HG03095 (cell line): ENCODE measurements around the gene OR1I1.
"Not testable (repeated sequence)": the region's sequence is repeated elsewhere in the genome, so short reads cannot be mapped to it uniquely, and the experiment has no call there.

Experiments used
- ATAC-seq: cut with Tn5 transposase; IDR thresholded peaks from one replicate; pipeline ENCODE4 v1.9.1; 2021; ENCODE audit warnings: moderate library complexity; ENCODE audit not compliant: unreplicated experiment

The OR1I1 gene, protein sequence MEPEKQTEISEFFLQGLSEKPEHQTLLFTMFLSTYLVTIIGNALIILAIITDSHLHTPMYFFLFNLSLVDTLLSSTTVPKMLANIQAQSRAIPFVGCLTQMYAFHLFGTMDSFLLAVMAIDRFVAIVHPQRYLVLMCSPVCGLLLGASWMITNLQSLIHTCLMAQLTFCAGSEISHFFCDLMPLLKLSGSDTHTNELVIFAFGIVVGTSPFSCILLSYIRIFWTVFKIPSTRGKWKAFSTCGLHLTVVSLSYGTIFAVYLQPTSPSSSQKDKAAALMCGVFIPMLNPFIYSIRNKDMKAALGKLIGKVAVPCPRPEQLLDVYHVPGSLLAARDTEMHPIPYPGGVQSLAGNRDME

DNA sequence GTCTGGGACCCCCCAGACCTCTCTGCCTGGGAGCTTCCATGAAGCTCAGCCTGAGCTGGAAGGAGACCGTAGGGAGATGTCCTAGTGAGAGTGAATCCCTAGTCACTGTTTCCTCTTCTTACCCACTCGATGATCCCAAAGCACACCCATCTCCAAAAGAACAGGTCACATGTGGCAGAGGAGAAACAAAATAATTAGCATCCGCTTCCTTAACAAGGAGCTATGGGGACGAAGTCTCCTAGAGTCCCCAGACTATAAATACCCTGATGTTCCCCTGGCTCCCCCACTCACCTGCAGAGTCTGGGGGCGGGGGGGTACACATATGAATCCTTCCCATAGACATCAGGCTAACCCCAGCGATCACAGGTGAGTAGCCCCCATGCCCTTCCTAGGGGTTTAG is at the start of gene OR1I1:
Gene OR1I1 (plus strand): TSS at position 301 of the 400 bp plus-strand sequence. CDS start 4,855 bp downstream, outside the sequence.
- no peak for ATAC-seq

- ATAC-seq = no peak
Measured at GRCh38 chr19:15035795-15036311, 46.2 kb upstream of the OR1I1 start.

GRCh38 chr19:15037586-15037985 is 44.4 kb upstream of the OR1I1 start:
- ATAC-seq = no peak

GRCh38 chr19:15038294-15038693 is 43.7 kb upstream of the OR1I1 start:
- ATAC-seq = no peak

GRCh38 chr19:15042003-15042402 is 40.0 kb upstream of the OR1I1 start:
- no peak for ATAC-seq

DNA sequence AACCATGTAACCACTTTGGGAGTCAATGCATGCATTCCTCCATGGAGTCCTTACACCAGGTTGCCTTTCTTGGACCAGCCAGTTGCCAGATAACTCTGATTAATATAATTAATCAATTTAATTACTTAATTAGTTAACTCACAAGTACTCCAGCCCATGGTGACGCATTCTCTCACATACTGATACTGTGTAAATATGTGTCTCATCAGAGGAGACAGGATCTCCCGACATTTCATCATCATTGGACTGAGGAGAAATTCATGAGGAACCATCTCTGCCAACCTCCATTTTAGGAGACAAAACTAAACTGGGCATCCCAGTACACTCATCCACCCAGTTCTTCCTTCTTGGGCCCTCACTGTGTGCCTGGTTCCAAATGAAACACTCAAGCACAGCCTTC is 39.2 kb upstream of the OR1I1 start:
- no peak for ATAC-seq

DNA sequence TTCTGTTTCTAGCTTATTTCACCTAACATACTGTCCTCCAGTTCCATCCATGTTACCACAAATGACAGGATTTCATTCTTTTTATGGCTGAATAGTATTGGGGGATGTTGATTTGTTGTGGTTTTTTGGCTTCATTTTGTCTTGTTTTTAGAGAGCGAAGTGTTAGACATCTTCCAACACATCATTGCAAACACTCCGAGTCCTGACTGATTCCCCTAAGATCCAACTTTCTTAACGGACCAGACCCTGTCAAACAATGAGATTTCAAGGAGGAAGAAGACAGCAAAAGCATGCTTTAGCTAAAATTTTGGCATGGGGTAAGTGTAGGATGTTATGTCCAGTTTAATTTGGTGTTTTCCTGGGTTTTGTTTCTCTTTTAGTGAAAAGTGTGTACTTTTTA is 36.5 kb upstream of the OR1I1 start:
- no peak for ATAC-seq

- ATAC-seq = no peak
Measured at GRCh38 chr19:15047680-15048079, 34.3 kb upstream of the OR1I1 start.

- ATAC-seq = no peak
Measured at GRCh38 chr19:15048128-15048527, 33.9 kb upstream of the OR1I1 start.

DNA sequence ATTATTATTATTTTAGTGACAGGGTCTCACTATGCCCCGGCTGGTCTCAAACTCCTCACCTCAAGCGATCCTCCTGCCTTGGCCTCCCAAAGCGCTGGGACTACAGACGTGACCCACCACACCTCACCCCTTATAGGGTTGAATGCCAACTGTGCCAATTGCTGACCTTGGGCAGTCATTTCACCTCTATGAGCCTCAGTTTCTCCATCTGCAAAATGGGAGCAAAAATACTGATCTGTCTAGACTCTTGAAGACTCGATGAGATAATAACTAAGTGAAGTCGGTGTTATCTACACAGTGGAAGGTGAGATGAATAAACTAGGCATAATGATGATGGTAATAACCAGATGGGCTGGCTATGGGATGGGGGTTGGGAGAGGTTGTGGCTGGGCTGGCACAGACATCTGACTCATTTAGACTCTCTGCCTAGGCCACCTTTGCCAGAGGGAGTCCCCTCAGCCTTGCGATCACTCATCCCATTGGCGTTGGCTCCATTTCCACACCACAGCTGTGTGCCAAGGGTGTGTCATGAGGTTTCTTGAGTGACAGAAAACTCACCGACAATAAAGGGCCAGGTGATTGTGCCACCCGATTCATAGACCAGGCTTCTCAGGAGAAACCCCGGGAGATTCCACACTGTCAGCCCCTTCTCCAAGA is 33.0 kb upstream of the OR1I1 start, which contains the start of gene CASP14:
Gene CASP14 (plus strand): TSS at position 596 of the 657 bp plus-strand sequence. CDS start 2,772 bp downstream, outside the sequence.
- no peak for ATAC-seq

DNA sequence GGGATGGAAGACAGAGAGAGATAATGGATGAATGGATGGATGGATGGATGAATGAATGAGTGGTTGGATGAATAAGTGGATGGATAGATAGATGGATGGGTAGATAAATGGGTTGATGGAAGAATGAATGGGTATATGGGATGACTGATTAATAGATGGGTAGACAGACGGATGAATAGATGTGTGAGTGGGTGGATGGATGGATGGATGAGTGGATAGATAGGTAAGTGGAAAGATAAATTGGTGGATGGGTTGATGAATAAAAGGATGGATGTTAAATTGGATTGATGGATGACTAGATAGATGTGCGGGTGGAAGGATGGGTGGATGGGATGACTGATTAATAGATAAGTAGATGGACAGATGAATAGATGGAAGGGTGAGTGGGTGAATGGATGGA is 31.4 kb upstream of the OR1I1 start:
- ATAC-seq = no peak

GRCh38 chr19:15062036-15062435 is 20.0 kb upstream of the OR1I1 start:
- no peak for ATAC-seq

DNA sequence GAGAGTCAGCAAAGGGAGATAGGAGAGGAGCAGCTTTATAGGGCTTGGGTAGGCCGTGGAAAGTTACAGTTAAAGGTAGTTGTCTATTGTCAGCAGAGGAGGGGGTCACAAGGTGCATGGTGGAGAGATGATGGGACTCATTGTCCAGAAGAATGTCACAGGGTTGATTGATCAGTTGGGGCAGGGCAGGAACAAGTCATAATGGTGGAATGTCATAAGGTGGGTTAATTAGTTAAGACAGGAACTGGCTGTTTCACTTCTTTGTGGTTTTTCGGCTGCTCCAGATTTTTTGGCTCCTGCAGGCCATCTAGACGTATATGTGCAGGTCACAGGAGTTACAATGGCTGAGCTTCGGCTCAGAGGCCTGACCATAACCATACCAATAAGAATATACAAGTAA is 11.6 kb upstream of the OR1I1 start:
- not testable (repeated sequence) for ATAC-seq

DNA sequence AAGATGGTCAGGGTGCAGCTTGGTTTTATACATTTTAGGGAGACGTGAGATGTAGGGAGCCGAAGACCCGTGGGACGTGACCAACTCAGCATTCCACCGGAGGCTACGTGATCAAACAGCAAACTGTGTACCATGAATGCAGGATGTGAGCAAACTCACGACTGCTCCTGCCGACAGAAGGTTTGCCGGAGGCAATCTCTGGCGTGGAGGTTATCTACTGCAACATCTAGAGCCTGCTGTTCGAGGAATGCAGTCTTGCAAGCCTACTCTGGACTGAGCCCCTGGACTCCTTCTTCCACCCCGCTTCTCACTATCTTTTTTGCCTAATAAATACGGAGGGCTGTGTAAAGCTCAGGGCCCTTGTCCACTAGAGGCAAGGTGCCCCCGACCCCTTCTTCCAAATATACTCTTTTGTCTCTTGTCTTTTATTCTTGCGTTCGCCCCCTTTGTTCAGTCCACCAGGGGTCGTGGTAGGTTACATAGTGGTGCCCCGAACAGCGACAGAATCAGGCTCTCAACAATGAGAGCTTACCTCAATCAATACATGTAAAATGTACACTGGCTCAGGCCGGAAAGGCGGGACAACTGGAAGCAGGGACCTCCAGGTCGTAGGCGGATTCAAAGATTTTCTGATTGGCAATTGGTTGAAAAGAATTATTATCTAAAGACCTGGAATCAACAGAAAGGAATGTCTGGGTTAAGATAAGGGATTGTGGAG is 8.9 kb upstream of the OR1I1 start:
- no peak for ATAC-seq

GRCh38 chr19:15074371-15074770 is 7.6 kb upstream of the OR1I1 start:
- ATAC-seq = no peak

DNA sequence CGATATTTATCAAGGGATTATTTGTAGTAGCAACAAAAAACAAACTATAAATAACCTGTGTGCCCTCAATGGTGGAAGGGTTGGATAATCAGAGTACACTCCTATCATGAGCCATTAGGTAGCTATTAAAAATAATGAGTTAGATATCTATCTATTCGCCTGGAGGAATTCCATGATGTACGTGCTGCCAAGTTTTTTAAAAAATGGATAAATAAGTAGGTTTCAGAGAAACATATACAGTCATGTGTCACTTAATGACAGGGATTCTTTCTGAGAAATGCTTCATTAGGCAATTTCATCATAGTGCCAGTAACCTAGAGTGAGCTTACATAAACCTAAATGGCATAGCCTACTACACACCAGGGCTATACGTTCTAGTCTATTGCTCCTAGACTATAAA is 6.2 kb upstream of the OR1I1 start:
- no peak for ATAC-seq

- ATAC-seq = not testable (repeated sequence)
Measured at GRCh38 chr19:15080002-15080401, 2.0 kb upstream of the OR1I1 start.

DNA sequence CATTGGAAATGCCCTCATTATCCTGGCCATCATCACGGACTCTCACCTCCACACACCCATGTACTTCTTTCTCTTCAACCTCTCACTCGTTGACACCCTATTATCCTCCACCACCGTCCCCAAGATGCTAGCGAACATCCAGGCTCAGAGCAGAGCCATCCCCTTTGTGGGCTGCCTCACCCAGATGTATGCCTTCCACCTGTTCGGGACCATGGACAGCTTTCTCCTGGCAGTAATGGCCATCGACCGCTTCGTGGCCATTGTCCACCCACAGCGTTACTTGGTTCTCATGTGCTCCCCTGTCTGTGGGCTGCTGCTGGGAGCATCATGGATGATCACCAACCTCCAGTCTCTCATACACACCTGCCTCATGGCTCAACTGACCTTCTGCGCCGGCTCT is 5.2 kb downstream of the OR1I1 start:
- no peak for ATAC-seq

DNA sequence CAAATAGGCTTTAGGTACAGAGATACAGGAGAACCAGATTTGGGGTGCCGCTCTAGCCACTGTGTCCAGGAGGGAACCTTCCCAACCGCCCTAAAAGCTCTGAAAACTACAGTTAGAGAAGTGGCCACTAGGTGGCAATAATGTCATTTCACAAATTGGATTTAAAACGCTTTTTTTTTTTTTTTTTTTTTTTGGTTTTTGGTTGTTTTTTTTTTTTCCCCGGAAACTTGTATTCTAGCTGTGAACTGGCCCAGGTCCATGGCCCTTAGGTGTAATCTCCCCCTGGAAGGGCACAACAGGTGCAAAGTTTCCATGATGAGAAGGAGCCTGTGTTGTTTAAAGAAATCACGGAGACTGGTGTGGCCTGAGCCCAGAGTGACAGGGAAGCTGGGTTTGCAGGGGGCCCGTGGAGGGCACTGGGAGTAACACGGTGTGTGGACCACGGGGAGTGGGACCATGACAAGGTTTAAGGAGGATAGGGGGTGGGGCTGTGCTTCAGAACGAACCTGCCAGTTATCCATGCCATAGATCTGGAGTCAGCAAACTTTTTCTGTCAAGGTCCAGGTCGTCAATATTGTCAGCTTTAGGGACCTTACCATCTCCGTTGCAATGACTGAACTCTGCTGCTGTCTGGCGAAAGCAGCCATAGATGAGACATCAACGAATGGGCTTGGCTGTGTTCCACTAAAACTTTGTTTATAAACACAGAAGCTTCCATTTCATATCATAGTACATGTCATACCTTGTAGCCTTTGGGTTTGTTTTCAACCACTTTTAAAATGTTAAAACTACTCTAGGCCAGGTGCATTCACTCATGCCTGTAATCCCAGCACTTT is 10.1 kb downstream of the OR1I1 start:
- no peak for ATAC-seq

GRCh38 chr19:15093001-15093400 is 11.0 kb downstream of the OR1I1 start:
- ATAC-seq = no peak

DNA sequence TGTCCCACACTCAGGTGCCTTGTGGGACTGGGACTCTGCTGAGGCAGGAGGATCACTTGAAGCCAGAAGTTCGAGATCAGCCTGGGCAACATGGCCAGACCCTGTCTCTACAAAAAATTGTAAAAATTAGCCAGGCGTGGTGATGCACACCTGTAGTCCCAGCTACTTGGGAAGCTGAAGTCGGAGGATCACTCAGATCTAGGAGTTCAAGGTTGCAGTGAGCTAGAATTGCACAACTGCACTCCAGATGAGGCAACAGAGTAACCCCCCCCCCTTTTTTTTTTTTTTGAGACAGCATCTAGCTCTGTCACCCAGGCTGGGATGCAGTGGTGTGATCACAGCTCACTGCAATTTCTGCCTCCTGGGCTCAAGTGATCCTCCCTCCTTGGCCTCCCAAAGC is 14.2 kb downstream of the OR1I1 start:
- ATAC-seq = no peak
